Ascending aorta (tissue), 2 donors: Measurements from ENCODE around the gene KIAA0040. TPM values are rescaled to one million over a fixed set of nuclear protein-coding genes. Genes with fewer than 3 reads are reported as not detected.

Experiments used
- DNase-seq, 2 donors: peaks; one replicate each; pipeline ENCODE4 v3.0.0-alpha.2; 2019; ENCODE audit warnings: low spot score in 2 of 2
- H3K27ac ChIP-seq, 2 donors: fragments of 200-600 bp; sonication (generic); one replicate each; pipeline ENCODE4 v1.5.1; 2016 to 2017; ENCODE audit warnings: mild to moderate bottlenecking in 1 of 2
- H3K27me3 ChIP-seq: fragments of 200-600 bp; sonication (generic); one replicate; pipeline ENCODE4 v1.5.1; 2017
- H3K36me3 ChIP-seq, 2 donors: fragments of 200-600 bp; sonication (generic); one replicate each; pipeline ENCODE4 v1.5.1; 2016
- H3K4me1 ChIP-seq, 2 donors: fragments of 200-600 bp; sonication (generic); one replicate each; pipeline ENCODE4 v1.5.1; 2016 to 2017; ENCODE audit warnings: mild to moderate bottlenecking in 1 of 2
- H3K4me3 ChIP-seq, 2 donors: fragments of 200-600 bp; sonication (generic); one replicate each; pipeline ENCODE4 v1.5.1; 2016 to 2017; ENCODE audit warnings: mild to moderate bottlenecking in 1 of 2
- H3K9me3 ChIP-seq, 2 donors: fragments of 200-600 bp; sonication (generic); one replicate each; pipeline ENCODE4 v1.5.1; 2016
- CTCF ChIP-seq, 3 experiments: fragments of 200-600 bp in 2 of 3; fragments of 450-650 bp in 1 of 3; sonication (generic) in 2 of 3; IDR thresholded peaks; one replicate each; pipeline ENCODE4 v1.5.1; 2016 to 2019; ENCODE audit warnings: antibody characterized with exemption in 3 of 3, mild to moderate bottlenecking in 1 of 3, moderate library complexity in 1 of 3
- intact Hi-C: fragments of 100-400 bp; cut with DNase I; formaldehyde crosslinking; loops from one replicate; pipeline ENCODE4 v1.15.1; 2023
- total RNA-seq: library from RNA; depleted of rRNA; stranded (reverse); fragments of >200 nt; gene quantifications from one replicate; pipeline ENCODE4 v1.1.0, GENCODE V29; 2016

Gene KIAA0040
- total RNA-seq, 1 donor from 2014 or later, result 36.7 TPM

- Histone ChIP-seq H3K36me3 (no peaks in the 10 kb centered on the region), H3K4me3 (no peak overlapping the region), H3K27me3 (no peaks in the 10 kb centered on the region), H3K4me1 (no peaks in the 10 kb centered on the region), H3K9me3 (peaks cover 0 to 4% of the 10 kb centered on the region in 2 donors), H3K27ac (no peak overlapping the region)
- DNase-seq, result no peak
- intact Hi-C loops, result no loop called here
- TF ChIP-seq CTCF (IDR thresholded peaks at IDR 0.05), result no peak
Measured at GRCh38 chr1:175208773-175209492, 16.4 kb upstream of the KIAA0040 start.

- H3K4me3 ChIP-seq, result no peak overlapping the region
- intact Hi-C loops, result no loop called here
Measured at GRCh38 chr1:175207971-175208370, 15.4 kb upstream of the KIAA0040 start.

GRCh38 chr1:175206687-175207086, 14.1 kb upstream of the KIAA0040 start:
- intact Hi-C loops, result no loop called here
- Histone ChIP-seq H3K27ac (no peak overlapping the region), H3K36me3 (no peaks in the 10 kb centered on the region), H3K4me1 (no peaks in the 10 kb centered on the region), H3K9me3 (no peaks in the 10 kb centered on the region), H3K4me3 (no peak overlapping the region), H3K27me3 (no peaks in the 10 kb centered on the region)
- TF ChIP-seq CTCF (IDR thresholded peaks at IDR 0.05), result no peak
- DNase-seq, result no peak

More at GRCh38 chr1:175207971-175208370, 15.4 kb upstream of the KIAA0040 start:
- DNase-seq, result no peak
- no peaks in the 10 kb centered on the region for H3K27me3 ChIP-seq
- H3K27ac ChIP-seq, result no peak overlapping the region
- no peaks in the 10 kb centered on the region for H3K9me3 ChIP-seq
- no peaks in the 10 kb centered on the region for H3K36me3 ChIP-seq
- TF ChIP-seq CTCF (IDR thresholded peaks at IDR 0.05), result no peak
- H3K4me1 ChIP-seq, result no peaks in the 10 kb centered on the region

GRCh38 chr1:175204330-175204729, 11.8 kb upstream of the KIAA0040 start:
- H3K36me3 ChIP-seq, result no peaks in the 10 kb centered on the region
- no peak overlapping the region for H3K4me3 ChIP-seq
- H3K4me1 ChIP-seq, result peaks cover 0 to 13% of the 10 kb centered on the region in 2 donors
- no peaks in the 10 kb centered on the region for H3K27me3 ChIP-seq
- TF ChIP-seq CTCF (IDR thresholded peaks at IDR 0.05), result no peak
- H3K27ac ChIP-seq, result no peak overlapping the region
- intact Hi-C loops, result no loop called here
- DNase-seq, result no peak
- H3K9me3 ChIP-seq, result no peaks in the 10 kb centered on the region

GRCh38 chr1:175203570-175204068, 11.0 kb upstream of the KIAA0040 start:
- no peak for TF ChIP-seq CTCF (IDR thresholded peaks at IDR 0.05)

More at GRCh38 chr1:175203570-175204068, 11.0 kb upstream of the KIAA0040 start:
- no peak overlapping the region for H3K27ac ChIP-seq
- H3K36me3 ChIP-seq, result no peaks in the 10 kb centered on the region
- no peaks in the 10 kb centered on the region for H3K27me3 ChIP-seq
- DNase-seq, result no peak
- peaks cover 0 to 13% of the 10 kb centered on the region in 2 donors for H3K4me1 ChIP-seq
- no peaks in the 10 kb centered on the region for H3K9me3 ChIP-seq
- intact Hi-C loops, result no loop called here
- H3K4me3 ChIP-seq, result no peak overlapping the region
